Activated CD8-positive, alpha-beta memory T cell treated with anti-CD3 and anti-CD28 coated beads, Interleukin-2, amount 50 U/mL, for 24 hours (primary cell): ENCODE measurements around the gene RPL10A.

Experiments
- DNase-seq: peaks from one replicate; pipeline ENCODE4 v3.0.0-alpha.2; 2020; ENCODE audit errors: extremely low read depth

Gene RPL10A

DNA sequence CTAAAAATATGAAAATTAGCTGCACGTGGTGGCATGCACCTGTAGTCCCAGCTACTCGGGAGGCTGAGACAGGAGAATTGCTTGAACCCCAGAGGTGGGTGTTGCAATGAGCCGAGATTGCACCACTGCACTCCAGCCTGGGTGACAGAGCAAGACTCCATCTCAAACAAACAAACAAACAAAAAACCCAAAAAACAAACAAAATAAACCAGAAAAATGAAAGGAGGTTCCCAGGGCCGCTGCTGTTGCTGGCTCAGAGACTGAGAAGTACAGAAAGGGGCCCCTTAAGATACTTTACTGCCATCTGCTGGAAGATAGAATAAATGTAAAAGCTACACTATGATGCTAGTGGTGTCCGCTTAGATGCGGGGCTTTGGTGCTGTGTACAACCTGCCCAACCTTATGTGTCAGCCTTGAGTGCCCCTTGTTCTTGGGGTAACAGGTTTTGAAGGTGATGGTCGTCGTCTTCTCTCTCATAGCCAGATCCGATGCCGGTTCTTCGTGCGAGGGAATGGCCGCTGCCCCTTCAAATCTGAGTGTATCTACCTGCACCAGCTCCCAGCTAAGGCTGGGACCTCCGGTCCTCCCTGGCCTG is 18.8 kb upstream of the RPL10A start:
- DNase-seq, result no peak

GRCh38 chr6:35451354-35452182 is 16.6 kb upstream of the RPL10A start:
- no peak for DNase-seq

DNA sequence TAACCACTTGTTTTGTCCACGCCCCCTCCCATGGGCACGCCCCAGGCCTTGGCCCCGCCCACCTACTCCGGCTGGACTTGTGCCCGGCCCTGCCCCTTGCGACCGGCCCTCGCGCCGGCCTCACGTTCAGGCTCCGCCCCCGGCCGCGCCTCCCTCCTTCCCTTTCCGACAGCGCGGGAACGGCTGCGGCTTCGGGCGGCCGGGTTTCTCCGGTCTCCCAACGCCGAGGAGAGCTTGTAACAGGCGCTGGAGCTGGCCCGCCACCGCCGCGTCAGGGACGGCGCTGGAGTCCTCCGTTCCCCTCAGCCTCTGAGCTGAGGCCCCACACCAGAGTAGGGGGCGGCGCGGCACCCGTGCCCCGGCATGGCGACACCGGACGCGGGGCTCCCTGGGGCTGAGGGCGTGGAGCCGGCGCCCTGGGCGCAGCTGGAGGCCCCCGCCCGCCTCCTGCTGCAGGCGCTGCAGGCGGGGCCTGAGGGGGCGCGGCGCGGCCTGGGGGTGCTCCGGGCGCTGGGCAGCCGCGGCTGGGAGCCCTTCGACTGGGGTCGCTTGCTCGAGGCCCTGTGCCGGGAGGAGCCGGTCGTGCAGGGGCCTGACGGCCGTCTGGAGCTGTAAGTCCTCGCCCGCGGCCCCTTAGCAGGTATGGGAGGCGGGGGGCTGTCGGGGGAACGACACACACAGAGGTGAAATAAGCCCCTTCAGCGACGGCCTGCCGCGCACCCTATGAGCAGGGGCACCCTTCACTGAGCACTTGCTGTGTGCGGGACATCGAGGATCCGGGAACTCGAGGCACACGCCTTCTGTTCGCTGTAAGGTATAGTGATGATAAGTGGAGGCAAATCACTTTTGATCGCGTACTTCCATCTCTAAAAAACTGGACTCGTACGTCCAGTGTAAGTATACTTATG is 15.8 kb upstream of the RPL10A start, which contains the start of gene FANCE:
TSS of gene FANCE (plus strand) at position 156 of the 908 bp plus-strand sequence. CDS start at position 364, 208 bp downstream.
- DNase-seq, result peak; percentile 90

- DNase-seq, result no peak
Observed at GRCh38 chr6:35453236-35453635, 15.0 kb upstream of the RPL10A start.

GRCh38 chr6:35454391-35455110 is 13.7 kb upstream of the RPL10A start:
- no peak for DNase-seq

DNA sequence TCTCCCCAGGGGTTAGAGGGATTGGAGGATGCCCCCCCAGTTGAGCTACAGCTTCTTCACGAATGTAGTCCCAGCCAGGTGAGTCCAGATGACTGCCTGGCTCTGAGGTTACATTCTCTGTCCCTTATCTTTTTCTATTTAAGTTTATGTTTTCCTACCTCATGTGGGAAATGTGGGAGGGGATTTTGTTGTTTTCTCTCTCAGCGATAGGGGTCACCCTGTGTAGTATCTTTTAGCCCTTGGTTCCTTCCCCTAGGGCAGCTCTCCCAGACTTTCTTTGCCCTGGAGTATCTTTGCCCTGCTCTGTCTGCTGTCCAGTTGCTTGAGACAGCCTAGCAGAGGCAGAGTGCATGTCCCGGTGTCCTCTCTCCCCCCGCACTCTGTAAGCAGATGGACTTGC is 10.3 kb upstream of the RPL10A start:
- no peak for DNase-seq

- DNase-seq, result no peak
Observed at GRCh38 chr6:35461270-35461669, 6.9 kb upstream of the RPL10A start.

DNA sequence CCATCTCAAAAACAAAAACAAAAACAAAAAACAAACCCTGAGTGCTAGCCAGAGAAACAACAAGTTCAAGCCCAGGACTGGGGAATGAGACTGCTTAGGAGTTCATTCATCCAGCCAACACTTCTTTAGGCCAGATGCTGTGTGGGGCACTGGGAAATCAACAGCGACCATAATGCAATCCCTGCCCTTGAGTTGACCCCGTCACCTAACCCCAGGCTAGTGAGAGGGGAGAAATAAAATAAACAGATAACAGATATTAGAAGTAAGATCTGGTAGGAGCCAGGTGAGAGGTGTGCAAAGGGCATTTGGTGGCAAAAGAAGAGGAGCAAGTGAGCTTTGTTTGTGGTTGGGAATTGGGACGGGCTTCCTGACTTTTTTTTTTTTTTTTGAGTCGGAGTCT is 4.9 kb upstream of the RPL10A start:
- DNase-seq, result no peak

GRCh38 chr6:35465646-35466045 is 2.6 kb upstream of the RPL10A start:
- DNase-seq, result no peak

DNA sequence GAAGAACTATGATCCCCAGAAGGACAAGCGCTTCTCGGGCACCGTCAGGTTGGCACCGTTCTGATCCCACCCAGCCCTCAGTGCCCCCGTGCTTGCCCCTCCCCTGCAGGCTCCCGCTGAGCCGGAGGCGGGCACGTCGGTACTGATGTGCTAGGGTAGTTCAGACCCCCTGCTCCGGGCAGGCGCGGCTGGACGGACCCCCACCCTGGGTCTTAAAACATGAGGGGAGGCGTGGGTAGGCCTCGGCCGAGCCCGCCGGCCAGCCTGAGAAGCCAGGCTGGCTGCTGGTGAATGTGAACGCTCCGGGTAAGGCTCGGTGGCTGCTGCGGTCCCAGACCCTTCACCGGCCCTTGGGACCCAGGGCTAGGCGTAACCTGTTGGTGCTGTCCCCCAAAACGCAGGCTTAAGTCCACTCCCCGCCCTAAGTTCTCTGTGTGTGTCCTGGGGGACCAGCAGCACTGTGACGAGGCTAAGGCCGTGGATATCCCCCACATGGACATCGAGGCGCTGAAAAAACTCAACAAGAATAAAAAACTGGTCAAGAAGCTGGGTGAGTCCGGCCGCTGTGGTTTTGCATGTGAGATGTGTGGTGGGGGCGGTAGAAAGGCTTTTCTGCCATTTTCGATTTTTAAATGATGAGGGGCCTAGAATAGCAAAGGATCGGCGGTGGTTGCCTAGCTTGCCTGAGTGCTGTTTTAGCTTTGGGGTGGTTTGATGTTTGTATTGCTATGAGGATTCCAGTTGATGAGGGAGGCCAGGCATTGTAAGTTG is 964 bp downstream of the RPL10A start:
- no peak for DNase-seq

GRCh38 chr6:35469751-35470662 is 1.8 kb downstream of the RPL10A start:
- DNase-seq, result no peak

- DNase-seq, result no peak
Observed at GRCh38 chr6:35470663-35471120, 2.5 kb downstream of the RPL10A start.

- DNase-seq, result no peak
Observed at GRCh38 chr6:35471836-35472345, 3.7 kb downstream of the RPL10A start.

- DNase-seq, result no peak
Observed at GRCh38 chr6:35473075-35473849, 5.1 kb downstream of the RPL10A start.

DNA sequence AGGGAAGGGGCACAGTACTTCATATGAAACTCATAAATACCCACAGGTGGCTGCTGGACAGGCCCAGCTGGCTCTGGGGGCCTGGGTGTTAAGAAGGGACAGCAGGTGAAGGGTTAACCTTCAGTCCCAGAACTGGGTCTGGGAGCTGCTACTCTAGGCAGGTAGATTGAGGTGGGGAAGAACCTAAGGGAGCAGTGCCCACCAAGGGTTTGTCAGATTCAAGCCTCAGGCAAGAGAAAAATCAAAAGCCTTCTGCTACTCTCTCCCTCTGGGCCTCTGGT is 5.6 kb downstream of the RPL10A start:
- DNase-seq, result no peak

DNA sequence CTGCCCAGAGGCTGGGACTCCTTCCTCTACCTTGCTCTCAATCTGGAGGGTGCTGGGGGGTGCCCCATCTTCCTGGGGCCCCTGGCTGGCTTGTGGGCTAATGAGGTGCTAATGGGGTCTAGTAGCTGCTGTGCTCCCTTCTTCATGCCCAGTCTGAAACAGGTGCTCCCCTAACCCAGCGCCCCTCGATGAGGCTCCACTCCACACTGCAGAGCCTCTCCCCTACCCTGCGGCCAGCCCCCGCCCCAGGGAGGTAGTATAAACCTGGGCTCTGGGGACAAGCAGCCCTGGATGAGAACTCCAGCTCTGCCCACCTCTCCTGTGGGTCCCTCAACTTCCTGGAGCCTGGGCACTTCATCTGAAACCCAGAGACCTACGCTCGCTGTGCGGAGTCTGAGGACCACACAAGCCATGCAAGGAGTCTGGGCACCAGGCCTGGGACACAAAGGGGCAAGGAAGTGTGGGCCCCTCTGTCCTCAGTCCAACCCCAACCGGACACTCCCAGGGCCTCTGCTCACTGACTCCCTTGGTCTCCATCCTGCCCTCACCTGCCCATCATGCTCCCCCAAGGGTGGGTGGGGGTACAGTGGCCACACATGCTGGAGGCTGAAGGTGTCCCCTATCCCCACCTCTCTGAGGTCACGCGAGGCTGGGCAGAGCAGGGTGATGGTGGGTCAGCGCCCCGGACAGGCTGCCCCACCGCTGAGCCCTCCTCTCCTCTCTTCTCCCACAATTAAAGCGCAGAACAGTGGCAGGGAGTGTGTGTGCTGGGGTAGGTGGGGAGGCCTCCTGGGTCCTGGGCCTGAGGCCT is 6.1 kb downstream of the RPL10A start:
- DNase-seq, result no peak

DNA sequence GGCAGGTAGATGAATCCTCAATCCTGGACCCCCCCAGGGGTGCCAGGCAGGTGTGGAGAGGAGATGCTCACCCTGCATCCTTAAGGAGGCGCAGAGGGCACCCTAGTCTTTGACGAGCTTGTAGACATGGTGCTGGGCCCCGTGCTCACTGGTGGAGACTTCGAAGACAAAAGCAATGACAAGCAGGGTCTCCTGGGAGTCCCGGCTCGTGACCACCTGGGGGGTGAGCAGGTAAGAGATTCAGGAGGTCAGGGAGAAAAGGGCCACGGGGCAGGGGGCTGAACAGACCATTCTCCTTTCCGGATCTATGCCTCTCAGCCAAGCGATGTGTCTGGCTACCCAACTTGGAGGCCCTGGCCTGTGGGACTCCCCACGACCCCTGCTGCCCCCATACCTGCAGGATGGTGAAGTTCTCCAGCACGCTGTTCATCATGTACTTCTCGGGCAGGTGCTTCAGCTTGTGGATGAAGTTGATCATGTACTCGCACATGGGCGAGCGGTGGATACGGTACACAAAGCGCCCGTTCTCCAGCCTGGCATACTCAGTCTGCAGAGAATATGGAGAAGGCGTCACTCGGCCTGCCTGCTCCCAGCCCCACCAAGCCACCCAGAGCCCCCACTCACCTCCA is 6.9 kb downstream of the RPL10A start:
- no peak for DNase-seq

GRCh38 chr6:35475573-35475972 is 7.4 kb downstream of the RPL10A start:
- DNase-seq, result no peak
